Measurements from ENCODE around the gene FLT4. TPM values are rescaled to one million over a fixed set of nuclear protein-coding genes. Genes with fewer than 3 reads are reported as not detected.

FLT4 gene
- polyA plus RNA-seq, 2 of the 4 experiments (the other 2 are of a cell fraction), result 2.0 to 2.6 TPM

- WGBS (ENCODE audit: missing lambda C conversion rate), result 70% methylated on average over 16 of the region's 16 CpGs
- ChIA-PET POLR2A (no interaction called here), CTCF (interaction anchor here (1.0 to 1.2 kb wide), 2 partner anchors 8 to 306 kb away, joined by 3 to 8 read pairs; no protein-coding TSS in a partner anchor)
- Histone ChIP-seq H3K4me1 (no peaks in the 10 kb centered on the region), H3K4me2 (no peak overlapping the region), H3K4me3 (no peak overlapping the region), H3K9me3 (no peaks in the 10 kb centered on the region), H3K27ac (no peak overlapping the region)
- ATAC-seq, result no peak
- no peak for DNase-seq (ENCODE audit: low read depth in 1 of 2, low spot score in 1 of 2)
- no peak for FAIRE-seq
- no peak for TF ChIP-seq HEYL (CRISPR knock-in tag; IDR thresholded peaks at IDR 0.05)
- no peak for TF ChIP-seq MAX (IDR thresholded peaks at IDR 0.05)
- no peak for TF ChIP-seq FOXS1 (CRISPR knock-in tag; IDR thresholded peaks at IDR 0.05)
- TF ChIP-seq RNF2 (IDR thresholded peaks at IDR 0.05; ENCODE audit: borderline replicate concordance, low read depth), result no peak
- no peak for TF ChIP-seq RCOR1 (IDR thresholded peaks at IDR 0.05; ENCODE audit: low read depth, low read length)
- TF ChIP-seq HOXB5 (CRISPR knock-in tag; IDR thresholded peaks at IDR 0.05), result no peak
- TF ChIP-seq E2F6 (IDR thresholded peaks at IDR 0.05; ENCODE audit: borderline replicate concordance, low read depth), result no peak
These were observed 49.3 kb downstream of the FLT4 start for GRCh38 chr5:180599981-180600553.

- Histone ChIP-seq H3K27ac (no peak overlapping the region), H3K4me2 (no peak overlapping the region), H3K4me1 (no peaks in the 10 kb centered on the region), H3K4me3 (no peak overlapping the region), H3K9me3 (no peaks in the 10 kb centered on the region)
- FAIRE-seq (no peak), DNase-seq (ENCODE audit: low read depth in 1 of 2, low spot score in 1 of 2) (no peak), ATAC-seq (no peak)
- ChIA-PET POLR2A (no interaction called here), CTCF (interaction anchor here (1.0 to 1.2 kb wide), 2 partner anchors 8 to 306 kb away, joined by 3 to 8 read pairs; no protein-coding TSS in a partner anchor)
- TF ChIP-seq TP53 (CRISPR knock-in tag; IDR thresholded peaks at IDR 0.05) (no peak), HEYL (CRISPR knock-in tag; IDR thresholded peaks at IDR 0.05) (no peak), ZSCAN20 (CRISPR knock-in tag; IDR thresholded peaks at IDR 0.05) (no peak), POLR2A (IDR thresholded peaks at IDR 0.05; ENCODE audit: low read length) (no peak), HDAC2 (IDR thresholded peaks at IDR 0.05) (no peak), SREBF2 (IDR thresholded peaks at IDR 0.05) (no peak), JUNB (IDR thresholded peaks at IDR 0.05) (no peak), E2F6 (IDR thresholded peaks at IDR 0.05; ENCODE audit: borderline replicate concordance, low read depth) (no peak)
- WGBS (ENCODE audit: missing lambda C conversion rate), result 83% methylated on average over 6 of the region's 6 CpGs
These were observed 49.8 kb downstream of the FLT4 start for GRCh38 chr5:180599590-180599914.

- TF ChIP-seq CHD4 (IDR thresholded peaks at IDR 0.05; ENCODE audit: borderline replicate concordance), result no peak
- TF ChIP-seq ATOH8 (CRISPR knock-in tag; IDR thresholded peaks at IDR 0.05; ENCODE audit: low read depth), result no peak
- TF ChIP-seq SREBF2 (IDR thresholded peaks at IDR 0.05), result no peak
- no peak for TF ChIP-seq NFE2L2 (conservative IDR thresholded peaks at IDR 0.05; ENCODE audit: low read length)
- no peak for TF ChIP-seq ESRRA (IDR thresholded peaks at IDR 0.05; ENCODE audit: borderline replicate concordance, low read length)
- no peak for TF ChIP-seq GATA3 (IDR thresholded peaks at IDR 0.05; ENCODE audit: borderline replicate concordance)
- TF ChIP-seq RFX5 (IDR thresholded peaks at IDR 0.05), result no peak
- no peak for TF ChIP-seq ELK1 (IDR thresholded peaks at IDR 0.05; ENCODE audit: low read depth, low read length)
- TF ChIP-seq TP53 (CRISPR knock-in tag; IDR thresholded peaks at IDR 0.05), result no peak
- TF ChIP-seq MYC (IDR thresholded peaks at IDR 0.05; ENCODE audit: borderline replicate concordance, low read length), result no peak
- TF ChIP-seq POLR2AphosphoS2 (conservative IDR thresholded peaks at IDR 0.05; ENCODE audit: low read length), result no peak
- ATAC-seq (no peak), DNase-seq (ENCODE audit: low read depth in 1 of 2, low spot score in 1 of 2) (no peak), FAIRE-seq (no peak)
- POLR2A ChIA-PET, result no interaction called here
- no peak overlapping the region for H3K4me3 ChIP-seq
- H3K9me3 ChIP-seq, result no peaks in the 10 kb centered on the region
- H3K4me1 ChIP-seq, result no peaks in the 10 kb centered on the region
- WGBS (ENCODE audit: missing lambda C conversion rate), result 69% methylated on average over 11 of the region's 16 CpGs
- H3K4me2 ChIP-seq, result no peak overlapping the region
- no peak overlapping the region for H3K27ac ChIP-seq
- CTCF ChIA-PET, result interaction anchor here (1.0 to 1.2 kb wide), 2 partner anchors 9 to 305 kb away, joined by 3 to 8 read pairs; no protein-coding TSS in a partner anchor
These were observed 50.4 kb downstream of the FLT4 start for GRCh38 chr5:180598797-180599589.

Measured in A549 (cell line).